WTC11 (cell line): Measurements from ENCODE around the gene IFNL4.

Experiments used
- FOXK1 ChIP-seq: sonication (generic); formaldehyde crosslinking; IDR thresholded peaks from 2 replicates; pipeline ENCODE4 v1.8.0; 2022; ENCODE audit warnings: mild to moderate bottlenecking, moderate library complexity, missing genetic modification reagents
- RELA ChIP-seq: sonication (generic); formaldehyde crosslinking; IDR thresholded peaks from 2 replicates; pipeline ENCODE4 v1.8.1; 2022; ENCODE audit warnings: missing genetic modification reagents, mild to moderate bottlenecking, borderline replicate concordance
- ZNF232 ChIP-seq: sonication (generic); formaldehyde crosslinking; IDR thresholded peaks from 2 replicates; pipeline ENCODE4 v1.8.0; 2022; ENCODE audit warnings: mild to moderate bottlenecking, missing genetic modification reagents
- TF ChIP-seq, protein P1 (sequence below): fragments of 200-600 bp; IDR thresholded peaks from 2 replicates; pipeline ENCODE4 v1.8.0; 2022; ENCODE audit warnings: antibody characterized with exemption
- TF ChIP-seq, protein P2 (sequence below): sonication (generic); formaldehyde crosslinking; IDR thresholded peaks from 2 replicates; pipeline ENCODE4 v1.8.0; 2022; ENCODE audit warnings: mild to moderate bottlenecking, missing genetic modification reagents
- TF ChIP-seq, protein P3 (sequence below): sonication (generic); formaldehyde crosslinking; IDR thresholded peaks from 2 replicates; pipeline ENCODE4 v1.8.0; 2022; ENCODE audit warnings: mild to moderate bottlenecking, missing genetic modification reagents

DNA sequence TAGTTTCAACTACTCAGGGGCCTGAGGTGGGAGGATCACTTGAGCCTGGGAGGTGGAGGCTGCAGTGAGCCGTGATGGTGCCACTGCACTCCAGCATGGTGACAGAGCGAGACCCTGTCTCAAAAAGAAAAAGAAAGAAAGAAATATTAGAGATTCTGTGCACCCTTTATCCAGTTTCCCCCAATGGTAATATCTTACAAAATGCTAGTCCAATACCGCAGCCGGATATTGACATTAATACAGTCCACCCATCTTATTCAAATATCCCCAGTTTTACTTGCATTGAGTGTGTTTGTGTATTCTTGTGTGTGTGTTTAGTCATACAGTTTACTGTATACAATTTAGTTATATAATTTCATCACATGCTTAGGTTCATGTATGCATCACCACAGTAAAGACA is 8.6 kb upstream of the IFNL4 start:
- TF ChIP-seq, protein P1, sequence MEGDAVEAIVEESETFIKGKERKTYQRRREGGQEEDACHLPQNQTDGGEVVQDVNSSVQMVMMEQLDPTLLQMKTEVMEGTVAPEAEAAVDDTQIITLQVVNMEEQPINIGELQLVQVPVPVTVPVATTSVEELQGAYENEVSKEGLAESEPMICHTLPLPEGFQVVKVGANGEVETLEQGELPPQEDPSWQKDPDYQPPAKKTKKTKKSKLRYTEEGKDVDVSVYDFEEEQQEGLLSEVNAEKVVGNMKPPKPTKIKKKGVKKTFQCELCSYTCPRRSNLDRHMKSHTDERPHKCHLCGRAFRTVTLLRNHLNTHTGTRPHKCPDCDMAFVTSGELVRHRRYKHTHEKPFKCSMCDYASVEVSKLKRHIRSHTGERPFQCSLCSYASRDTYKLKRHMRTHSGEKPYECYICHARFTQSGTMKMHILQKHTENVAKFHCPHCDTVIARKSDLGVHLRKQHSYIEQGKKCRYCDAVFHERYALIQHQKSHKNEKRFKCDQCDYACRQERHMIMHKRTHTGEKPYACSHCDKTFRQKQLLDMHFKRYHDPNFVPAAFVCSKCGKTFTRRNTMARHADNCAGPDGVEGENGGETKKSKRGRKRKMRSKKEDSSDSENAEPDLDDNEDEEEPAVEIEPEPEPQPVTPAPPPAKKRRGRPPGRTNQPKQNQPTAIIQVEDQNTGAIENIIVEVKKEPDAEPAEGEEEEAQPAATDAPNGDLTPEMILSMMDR: no peak
- no peak for TF ChIP-seq ZNF232 (CRISPR knock-in tag)
- TF ChIP-seq RELA: no peak
- no peak for TF ChIP-seq FOXK1 (CRISPR knock-in tag)
- TF ChIP-seq, protein P2, sequence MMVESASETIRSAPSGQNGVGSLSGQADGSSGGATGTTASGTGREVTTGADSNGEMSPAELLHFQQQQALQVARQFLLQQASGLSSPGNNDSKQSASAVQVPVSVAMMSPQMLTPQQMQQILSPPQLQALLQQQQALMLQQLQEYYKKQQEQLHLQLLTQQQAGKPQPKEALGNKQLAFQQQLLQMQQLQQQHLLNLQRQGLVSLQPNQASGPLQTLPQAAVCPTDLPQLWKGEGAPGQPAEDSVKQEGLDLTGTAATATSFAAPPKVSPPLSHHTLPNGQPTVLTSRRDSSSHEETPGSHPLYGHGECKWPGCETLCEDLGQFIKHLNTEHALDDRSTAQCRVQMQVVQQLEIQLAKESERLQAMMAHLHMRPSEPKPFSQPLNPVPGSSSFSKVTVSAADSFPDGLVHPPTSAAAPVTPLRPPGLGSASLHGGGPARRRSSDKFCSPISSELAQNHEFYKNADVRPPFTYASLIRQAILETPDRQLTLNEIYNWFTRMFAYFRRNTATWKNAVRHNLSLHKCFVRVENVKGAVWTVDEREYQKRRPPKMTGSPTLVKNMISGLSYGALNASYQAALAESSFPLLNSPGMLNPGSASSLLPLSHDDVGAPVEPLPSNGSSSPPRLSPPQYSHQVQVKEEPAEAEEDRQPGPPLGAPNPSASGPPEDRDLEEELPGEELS (CRISPR knock-in tag): no peak
- TF ChIP-seq, protein P3, sequence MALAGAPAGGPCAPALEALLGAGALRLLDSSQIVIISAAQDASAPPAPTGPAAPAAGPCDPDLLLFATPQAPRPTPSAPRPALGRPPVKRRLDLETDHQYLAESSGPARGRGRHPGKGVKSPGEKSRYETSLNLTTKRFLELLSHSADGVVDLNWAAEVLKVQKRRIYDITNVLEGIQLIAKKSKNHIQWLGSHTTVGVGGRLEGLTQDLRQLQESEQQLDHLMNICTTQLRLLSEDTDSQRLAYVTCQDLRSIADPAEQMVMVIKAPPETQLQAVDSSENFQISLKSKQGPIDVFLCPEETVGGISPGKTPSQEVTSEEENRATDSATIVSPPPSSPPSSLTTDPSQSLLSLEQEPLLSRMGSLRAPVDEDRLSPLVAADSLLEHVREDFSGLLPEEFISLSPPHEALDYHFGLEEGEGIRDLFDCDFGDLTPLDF (CRISPR knock-in tag): no peak
